ENCODE data around the gene PACRG.

Gene PACRG

DNA sequence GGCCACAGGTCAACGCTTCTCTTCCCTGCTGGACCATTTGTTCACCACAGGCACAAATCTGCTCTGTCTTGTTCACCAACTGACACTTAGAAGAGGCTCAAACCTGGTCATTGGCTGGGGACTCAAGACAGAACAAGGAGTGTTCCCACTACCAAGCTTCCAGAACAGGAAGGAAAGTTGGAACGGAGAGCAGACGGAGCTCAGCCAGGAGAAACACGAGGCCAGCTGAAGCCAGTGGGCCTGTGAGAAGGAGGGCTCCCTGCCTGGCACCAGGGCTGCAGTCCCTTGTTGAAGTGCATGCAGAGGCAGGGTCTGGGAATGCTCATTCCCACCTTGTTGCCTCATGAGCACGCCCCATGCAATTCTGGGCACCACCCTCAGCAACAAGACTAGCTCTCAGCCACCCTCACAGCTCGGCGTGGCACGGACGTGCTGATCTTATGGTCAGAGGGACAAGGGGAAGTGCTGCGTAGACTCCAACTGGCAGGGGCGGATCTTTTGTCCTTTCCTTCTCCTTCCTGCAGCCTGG, 450.2 kb downstream of the PACRG start:
- DNase-seq (ENCODE audit: low read depth), result no peak

DNA sequence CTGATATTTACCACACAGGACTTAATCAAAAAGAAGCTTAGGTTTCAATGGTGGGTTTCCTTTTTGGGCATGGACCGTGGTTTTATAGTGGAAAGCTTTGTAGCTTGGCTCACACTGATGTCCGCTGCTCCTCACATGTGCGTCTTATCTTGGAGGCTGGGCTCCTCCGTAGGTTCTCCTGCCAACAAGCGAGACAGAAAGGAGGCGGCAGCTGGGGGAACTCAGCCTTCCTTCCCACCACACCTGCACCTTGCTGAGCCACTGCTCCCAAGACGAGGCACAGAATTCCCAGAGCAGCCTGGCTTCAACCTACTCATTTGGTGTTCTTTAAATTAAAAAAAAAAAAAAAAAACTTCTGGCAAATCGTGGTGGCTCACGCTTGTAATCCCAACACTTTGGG, 451.3 kb downstream of the PACRG start:
- no peak for DNase-seq (ENCODE audit: low read depth)

DNA sequence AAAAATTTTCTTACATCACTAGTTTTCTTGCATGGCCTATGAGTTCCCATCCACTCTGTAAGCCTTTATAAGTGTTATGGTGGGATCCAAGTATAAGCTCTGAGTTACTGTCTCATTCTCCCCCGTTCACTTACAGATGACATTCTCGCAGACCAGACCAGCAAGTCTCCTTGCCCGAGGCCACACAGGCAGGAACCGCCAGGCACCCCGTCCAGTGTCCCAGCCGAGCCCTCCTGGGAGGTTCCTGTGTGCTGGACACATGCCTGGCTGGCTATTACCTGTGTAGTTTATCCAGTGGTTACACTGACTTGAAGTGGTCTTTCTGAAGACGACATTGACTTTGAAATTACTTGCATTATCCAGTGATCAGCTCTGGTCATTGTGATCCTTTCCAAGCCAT, 451.9 kb downstream of the PACRG start:
- DNase-seq (ENCODE audit: low read depth), result no peak

DNA sequence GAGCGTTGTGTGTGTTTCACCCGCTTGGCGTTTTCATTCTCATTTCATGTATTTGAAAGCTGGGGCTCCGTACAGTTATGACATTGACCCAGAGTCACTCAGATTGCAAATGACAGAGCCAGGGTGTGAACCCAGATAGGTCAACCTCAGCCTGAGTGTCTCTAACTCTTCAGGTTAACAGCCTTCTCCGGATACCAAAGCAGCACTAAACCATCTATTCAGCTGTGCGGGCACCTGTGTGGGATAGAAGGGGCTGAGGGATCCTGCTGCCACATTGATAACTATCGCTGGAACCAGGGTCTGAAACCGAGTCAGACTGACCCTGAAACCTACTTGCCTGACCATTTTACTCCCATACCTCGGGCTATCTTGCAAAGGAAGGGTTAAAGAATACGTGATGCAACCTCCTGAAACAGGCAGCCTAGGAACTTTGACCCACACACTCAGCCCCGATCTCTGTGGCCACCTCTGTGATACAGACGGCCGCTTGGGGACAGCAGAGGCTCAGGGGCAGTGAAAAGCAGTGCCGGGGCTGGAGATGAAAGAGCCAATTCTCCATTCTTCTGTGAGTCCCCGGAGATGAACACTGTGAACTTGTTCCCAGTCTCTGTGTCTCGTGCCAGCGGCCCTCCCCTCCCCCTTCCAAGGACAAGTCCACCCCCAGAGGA, 453.2 kb downstream of the PACRG start:
- peak; percentile 36 for DNase-seq (ENCODE audit: low read depth)

DNA sequence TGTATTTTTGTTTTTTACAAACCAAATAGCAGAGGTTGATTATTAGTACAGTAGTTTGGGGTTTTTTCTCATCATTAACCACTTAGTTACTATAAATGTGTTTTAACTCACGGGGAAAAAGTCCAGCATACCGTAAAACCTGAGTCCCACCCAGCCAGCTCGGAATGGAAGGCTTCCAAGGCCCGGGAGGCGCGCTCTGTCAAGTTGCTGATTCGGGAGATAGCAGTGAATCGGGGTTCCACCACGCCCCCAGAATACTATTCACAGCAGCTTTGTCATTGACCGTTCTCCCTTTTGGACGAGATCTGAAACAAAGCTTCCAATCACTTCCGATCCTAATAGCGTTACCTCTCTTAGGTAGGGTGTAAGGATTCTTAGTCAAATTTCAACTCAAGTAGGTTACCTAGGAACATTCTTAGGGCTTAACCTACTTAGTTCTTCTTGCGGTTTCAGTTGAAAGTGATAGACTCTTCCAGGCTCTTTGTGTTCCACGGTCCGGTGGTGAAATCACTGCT, 453.9 kb downstream of the PACRG start:
- DNase-seq (ENCODE audit: low read depth), result no peak

DNA sequence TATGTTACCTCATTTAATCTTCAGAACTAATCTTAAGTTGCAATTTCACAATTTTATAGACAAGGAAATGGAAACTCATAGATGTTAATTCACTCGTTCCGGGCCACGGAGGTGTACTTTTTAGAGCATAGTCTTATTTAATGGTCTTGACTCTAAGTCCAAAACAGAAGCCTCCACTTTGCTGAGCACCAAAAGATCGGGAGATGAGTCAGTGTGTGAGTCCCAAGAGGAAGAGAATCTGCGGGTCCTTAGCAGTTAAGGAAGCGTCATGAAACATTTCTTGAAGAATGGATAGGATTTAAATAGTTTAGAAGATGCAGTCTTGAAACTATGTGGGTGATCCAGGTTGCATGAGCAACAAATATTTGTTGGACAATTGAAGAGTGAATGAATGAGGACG, 454.9 kb downstream of the PACRG start:
- no peak for DNase-seq (ENCODE audit: low read depth)

DNA sequence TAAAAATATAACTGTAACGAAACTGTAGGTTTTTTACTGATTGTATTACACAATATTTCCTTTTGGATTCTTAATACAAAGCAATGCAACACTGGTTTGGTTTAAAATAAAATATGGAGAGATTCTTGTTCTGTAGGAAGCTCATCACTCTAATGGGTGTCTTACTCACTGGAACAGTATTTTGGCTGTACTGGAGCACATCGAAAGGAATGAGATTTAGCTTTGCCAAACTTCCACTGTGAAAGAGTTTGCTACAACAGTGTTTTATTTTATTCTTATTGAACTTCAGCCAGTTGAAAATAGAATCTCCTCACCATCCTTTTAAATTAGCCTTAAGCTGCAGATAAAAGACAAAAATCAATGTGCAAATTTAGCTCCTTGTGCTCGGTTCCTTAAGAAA, 456.0 kb downstream of the PACRG start:
- DNase-seq (ENCODE audit: low read depth), result peak; percentile 22

DNA sequence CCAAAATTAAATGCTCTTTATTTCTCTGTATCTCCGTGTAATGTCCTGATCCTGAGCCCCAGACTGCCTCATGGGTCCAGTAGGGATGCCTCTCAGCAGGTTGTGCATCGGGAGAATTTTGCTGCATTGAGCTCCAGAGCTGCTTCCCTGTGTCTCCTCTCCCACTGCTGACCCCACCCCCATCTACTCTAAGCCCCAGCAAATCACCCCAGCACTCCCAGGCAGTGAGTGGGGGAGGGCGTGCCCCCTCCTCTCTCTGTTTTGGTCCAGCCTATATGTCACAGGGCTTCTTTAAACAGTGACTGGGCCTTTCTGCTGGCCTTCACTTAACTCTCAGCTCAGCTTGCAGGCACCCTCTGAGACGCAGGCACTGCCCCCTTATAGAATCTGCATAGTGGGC, 458.0 kb downstream of the PACRG start:
- DNase-seq (ENCODE audit: low read depth), result no peak

DNA sequence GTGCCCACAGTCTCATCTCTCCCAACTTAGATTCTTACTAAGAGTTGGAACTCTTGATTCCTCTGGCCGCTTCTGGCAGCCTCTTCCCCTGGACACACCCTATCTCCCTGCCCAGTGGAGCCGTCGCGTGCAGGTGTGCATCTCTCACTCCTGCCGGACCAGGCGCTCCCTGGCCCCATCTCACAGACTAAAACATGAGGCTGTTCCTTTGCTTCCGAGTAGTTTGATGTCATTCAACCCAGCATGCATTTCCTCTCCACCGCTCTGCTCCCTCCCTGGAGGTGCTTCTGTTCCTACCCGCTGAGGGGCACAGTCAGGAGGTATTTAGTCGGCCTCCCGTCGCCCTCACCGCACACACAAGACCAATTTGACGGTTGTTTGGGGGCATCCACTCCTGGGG, 458.8 kb downstream of the PACRG start:
- no peak for DNase-seq (ENCODE audit: low read depth)

DNA sequence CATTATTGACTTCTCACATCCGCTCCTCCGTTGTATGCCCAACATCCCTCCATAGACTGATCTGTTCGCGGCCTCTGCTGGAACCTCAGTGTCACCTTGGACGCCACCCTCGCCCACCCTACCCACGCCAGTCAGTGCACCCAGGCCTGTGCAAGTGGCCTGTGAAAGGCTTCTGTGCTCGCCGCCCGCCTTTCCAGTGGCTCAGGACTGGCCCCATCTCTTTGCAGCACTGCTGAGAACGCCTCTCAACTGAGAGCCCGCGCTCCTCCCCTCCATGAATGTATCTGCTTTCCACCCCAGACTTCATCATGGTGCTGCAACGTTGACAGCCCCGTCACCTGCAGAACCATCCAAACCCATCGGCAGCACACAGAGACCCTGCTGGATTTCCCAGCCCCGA, 459.4 kb downstream of the PACRG start:
- no peak for DNase-seq (ENCODE audit: low read depth)

DNA sequence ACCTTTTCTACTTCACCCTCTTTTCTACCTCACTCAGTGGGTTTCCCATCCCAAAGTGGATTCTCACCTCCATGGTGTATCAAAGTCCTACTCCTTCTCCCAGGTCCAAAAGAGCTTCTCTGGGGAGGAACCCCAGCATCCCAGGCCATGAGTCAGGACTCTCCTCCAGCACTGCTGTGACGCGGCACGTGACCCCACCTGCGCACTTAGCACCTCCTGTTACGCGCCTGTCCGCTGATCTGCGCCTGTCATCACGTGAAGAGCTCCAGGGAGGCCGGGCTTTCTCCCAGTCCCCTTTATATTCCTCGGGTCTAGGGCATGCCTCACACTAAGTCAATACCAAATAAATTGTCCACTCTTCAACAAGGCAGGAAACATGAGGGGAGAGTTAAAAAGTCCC, 459.8 kb downstream of the PACRG start:
- no peak for DNase-seq (ENCODE audit: low read depth)

DNA sequence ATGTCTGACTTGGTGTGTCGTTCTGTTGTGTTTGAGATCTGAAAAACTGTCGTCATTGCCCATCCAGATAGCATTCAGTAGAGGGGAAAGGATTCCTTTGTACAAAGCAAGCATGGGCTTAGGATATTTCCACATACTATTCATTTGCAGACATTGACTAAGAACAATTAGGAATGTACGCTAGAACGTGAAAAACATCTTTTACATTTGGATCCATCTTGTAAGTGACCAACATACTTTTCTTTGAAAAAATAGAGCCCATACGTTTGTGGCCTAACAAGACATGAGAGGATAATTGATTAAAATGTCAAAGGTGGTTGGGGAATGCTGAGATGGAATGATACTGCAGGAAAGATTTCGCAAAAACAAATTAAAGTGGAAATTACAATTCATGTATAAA, 461.0 kb downstream of the PACRG start:
- DNase-seq (ENCODE audit: low read depth), result no peak

DNA sequence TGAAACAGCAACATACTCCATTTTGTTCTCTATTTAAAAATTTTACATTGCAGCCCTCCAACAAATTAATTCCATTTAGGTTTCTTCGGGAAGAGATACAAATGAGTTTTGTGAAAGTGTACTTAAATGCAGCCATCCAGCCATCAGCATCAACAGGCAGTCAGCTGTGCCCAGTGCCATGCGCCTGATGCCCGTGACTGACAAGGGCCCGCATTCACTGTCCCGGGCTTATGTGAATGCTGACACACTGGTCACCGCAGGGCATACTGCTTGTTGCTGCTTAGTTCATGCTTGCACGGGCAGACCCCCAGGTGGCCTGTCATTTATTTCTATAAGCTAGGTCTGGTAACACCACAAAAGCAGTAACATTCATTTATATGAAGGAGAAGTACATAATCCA, 461.8 kb downstream of the PACRG start:
- DNase-seq (ENCODE audit: low read depth), result no peak

DNA sequence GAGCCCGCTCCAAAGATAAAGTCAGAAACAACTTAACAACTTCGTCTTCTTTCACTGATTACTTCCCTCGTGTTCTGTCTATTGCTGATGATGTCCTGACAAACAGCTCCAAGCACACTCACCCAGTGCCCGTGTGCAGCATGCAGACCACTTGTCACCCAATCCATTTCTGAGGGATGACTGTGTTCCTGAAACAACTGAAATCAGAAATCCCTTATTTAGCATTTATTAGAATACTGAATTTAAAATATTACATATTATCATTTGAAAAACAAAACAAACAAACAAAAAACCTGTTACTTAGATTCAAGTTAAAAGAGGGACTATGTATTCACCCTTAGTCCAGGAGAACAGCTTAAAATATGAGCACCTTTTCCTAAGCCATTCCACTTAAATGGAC, 463.0 kb downstream of the PACRG start:
- DNase-seq (ENCODE audit: low read depth), result no peak

DNA sequence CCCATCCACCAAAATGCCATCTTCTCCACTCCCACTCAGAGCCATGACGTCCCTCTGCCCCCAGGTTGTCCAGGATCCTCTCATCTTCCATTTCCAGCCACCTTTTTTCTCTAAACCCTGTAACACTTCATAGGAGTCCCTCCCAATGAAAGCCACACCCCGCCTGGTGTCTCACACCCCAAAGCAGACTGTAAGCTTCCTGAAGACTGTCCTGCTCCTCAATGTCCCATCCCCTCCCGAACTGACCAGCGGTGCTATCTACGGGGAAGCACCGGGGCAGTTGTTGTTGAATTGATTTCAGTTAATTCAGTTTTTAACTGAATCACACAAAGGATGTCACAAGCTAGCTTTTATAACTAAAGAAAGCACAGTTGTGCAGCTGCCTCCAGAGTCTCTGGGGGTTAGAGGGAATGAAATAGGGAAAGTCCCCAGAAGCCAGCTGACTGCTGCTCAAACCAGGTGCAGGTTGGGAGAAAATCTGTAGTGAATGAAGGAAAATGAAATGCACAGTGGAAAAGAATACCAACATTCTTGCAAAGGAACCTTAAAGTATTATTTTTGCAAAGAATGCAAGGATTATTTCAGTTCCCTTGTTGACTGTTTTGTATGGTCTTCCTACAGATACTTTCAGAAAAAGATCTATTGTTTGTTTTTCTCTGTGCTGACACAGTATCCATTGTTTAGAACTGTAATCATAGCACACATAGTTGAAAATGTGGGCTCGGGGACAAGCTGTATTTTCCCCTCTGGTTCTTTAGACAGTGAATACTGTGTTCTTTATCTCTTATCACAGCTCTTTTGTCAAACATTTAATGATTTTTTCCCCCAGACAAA, 464.1 kb downstream of the PACRG start:
- no peak for DNase-seq (ENCODE audit: low read depth)

DNA sequence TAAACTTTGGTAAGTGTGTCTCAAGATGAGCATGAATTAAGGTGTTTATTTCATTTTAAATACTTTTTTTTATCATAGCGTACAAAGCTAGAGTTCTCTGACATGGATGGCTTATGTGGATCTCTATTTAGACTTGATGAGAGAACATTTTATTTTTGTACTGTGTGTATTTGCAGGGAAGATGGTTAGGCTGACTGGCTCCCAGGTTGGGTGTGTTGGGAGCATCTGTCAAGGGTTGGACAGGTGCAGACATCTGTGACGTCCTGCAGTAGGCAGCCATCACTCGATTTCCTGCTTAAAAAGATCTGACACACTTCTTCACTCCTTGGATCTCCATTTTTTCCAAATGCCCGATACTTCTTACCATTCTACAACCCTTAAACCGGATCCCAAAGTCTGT, 464.8 kb downstream of the PACRG start:
- no peak for DNase-seq (ENCODE audit: low read depth)

DNA sequence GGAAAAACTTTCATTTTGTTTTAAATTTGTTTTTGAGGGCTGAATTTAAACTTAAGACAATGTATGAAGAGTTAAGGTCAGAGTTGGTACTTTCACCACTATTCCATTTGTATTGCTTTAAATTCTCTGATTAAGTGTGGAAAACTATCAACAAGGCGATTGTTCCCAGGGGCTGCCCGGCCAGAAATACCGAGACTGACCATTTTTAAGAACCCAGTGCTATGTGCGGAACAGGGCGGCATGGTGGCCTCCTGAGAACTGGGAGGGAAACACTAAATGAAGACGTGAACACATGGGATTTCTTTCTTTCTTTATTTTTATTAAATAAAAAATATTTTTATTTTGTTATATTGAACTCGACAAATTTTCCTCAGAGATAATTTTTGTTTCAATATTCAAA, 465.6 kb downstream of the PACRG start:
- DNase-seq (ENCODE audit: low read depth), result no peak

DNA sequence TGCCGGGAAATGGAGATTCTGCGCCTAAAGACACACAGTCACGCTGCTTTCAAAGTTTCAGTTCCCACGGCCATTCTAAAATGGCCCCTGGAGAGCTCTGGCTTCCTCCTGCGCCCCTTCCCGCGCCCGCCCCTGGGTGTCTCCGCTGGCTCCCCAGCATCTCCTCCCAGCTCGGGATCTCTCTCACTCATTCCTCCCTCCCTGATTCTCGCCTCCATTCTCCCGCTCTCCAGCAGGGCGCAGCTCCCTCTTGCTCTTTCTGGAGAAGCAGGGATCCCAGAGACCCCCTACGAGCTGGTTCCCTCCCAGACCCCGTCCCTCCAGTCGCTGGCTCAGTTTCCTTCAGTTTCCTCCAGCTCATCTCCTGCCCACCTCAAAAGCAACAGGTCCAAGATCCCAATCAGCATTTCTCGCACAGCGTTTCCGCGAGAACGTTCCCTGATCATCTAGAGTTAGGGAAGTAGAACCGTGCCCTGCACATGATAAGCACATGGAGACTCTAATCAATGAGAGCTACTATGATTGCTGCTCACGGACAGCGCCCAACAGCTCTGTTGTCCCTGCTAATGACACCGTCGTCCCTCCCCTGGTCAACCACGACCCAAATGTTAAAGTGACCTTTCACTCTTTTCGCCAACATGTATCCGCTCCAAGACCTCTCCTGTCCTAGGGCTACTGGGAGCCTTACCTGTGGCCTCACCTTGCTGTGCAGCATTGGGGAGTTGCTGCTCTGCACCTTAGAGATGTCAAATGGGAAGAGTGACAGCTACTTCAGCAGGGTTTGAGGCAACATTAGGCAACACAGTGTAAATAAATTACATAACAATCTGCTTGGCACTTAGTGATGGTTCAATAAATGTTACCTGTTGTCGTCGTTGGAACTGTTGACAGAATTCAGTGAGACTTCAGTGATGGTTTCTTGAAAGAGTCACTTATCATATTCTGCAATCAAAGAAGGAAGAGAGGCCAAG, 468.2 kb downstream of the PACRG start:
- DNase-seq (ENCODE audit: low read depth), result no peak

DNA sequence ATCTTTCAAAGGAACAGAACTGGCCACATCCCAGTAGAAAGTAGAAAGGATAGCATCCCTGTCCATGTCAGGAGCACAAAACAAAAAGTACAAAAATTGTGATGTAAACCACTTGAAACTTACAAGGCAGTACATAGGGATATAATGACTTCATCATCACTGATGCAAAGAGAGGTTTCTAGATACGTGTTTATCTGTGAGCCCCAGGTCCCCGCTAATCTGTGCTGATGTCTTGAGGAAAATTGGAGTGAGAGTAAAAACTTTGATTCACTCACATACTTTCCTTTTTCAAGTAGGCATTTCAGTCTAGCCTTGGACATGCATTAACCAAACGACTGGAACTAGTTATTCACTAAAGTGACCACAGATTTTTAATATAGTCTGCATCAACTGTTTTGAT, 470.1 kb downstream of the PACRG start:
- no peak for DNase-seq (ENCODE audit: low read depth)

DNA sequence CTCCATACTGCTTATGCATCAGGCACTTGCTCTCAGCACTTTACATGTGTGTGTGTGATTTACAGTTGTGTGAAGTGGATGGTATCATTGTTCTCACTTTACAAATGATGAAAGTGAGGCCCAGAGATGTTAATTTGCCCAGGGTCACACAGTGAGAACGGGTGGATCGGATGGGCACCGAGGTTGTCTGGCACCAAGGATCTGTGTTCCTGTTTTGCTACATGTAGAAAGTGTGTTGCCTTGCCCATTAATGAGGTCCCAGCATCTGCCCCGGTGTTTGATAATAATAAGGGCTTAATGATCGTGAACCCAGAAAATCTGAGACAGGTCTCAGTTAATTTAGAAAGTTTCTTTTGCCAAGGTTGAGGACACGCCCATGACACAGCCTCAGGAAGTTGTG, 470.6 kb downstream of the PACRG start:
- DNase-seq (ENCODE audit: low read depth), result no peak

DNA sequence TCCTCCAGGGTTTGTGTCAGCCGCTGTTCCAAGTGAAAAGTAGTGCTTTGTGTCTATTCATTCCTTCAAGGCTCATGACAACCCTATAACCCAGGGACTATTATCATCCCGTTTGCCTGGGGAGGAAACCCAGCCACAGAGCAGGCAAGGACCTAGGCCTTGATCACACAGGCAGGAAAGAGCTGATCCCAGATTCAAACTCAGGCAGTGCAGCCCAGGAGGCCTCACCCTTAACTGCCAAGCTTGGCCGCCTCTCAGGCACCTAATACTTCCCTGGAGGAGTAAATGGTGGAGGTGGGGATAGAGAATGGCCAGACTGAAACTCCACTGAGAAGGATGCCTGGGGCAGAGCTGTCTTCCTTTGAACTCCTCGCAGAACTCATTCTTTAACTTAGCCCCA, 471.6 kb downstream of the PACRG start:
- DNase-seq (ENCODE audit: low read depth), result no peak

DNA sequence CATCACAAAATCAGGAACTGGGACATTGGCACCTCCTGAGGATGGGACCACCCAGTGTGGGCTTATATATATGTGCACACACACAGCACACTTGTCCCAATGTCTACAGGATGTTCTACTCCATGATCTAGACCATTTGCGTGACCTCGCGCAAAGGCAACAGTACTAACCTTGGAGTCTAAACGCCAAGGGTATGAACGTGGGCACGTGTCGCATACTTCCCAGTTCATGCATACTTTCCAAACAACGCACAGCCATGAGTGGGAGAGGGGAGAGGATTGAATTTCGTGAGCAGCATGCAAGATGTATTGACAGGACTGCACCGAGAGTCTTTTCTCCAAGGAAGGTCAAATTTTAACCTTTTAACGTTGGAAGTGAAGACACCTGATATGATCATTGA, 472.5 kb downstream of the PACRG start:
- DNase-seq (ENCODE audit: low read depth), result no peak
